Iris pigment epithelial cell (primary cell): ENCODE data around the gene APOBEC3F.
A peak's percentile ranks its signal among the peaks of the same experiment; 100 is the strongest.

Source experiments
- DNase-seq: peaks from one replicate; pipeline ENCODE4 v3.0.0-alpha.2; 2011; ENCODE audit warnings: low read depth

APOBEC3F gene

DNA sequence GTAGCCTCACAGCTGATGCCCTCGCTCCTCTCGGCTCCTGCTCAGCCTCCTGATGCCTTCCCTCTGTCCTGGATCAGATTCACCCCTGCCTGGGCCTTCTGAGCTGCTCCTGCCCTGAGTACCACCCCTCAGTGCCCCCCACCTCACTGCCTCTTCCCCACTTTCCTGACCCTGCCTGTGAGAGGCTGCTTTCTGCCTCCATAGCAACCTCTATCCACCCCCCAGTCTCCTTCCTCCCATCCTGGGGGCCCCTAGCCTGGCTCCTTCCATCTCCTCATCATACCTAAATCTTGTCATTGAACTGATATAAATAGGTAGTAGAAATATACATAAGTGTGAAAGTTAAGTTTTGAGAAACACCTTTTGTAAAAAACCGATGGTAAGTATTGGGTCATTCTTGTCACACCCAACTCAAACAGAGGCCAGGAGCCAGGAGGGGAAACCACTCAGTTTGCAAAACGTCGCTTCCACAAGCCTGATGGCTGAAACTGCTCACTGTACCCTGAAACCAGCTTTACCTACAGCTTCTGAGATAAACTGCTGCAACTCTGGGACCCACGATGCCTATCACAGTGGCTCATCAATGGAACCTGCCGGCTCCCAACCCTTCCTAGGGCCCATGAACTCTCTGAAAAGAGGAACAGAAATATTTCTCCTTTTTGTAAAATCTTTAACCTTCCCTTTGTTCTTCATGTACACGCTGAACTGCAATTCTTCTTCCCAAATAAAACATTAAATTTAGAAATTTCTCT lies 51.6 kb downstream of the APOBEC3F start:
- no peak for DNase-seq

DNA sequence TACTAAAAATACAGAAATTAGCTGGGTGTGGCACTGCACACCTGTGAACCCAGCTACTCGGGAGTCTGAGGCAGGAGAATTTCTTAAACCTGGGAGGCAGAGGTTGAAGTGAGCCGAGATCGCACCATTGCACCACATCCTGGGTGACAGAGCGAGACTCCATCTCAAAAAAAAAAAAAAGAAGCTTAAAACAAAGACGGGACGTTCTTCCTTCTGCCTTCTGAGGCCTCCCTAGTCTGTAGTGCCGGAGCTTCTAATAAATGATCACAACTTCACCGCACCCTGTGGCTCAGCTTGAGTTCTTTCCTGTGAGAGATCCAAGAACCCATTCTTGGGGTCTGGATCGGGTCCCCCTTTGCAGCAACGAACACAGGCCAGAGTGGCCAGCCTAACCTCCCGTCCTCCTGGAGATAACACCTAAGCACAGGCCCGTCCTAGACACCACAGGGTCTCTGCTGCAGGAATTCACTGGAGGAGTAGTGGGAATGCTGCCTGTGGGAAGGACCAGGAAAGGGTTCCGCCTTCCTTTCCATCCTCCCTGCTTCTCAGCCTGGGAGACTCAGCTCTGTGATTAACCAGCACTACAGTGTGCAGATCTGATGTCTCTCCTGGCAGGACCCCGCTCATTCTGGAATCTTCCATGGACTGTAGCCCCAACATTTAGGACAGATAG lies 54.2 kb downstream of the APOBEC3F start:
- no peak for DNase-seq

- DNase-seq = no peak
Measured at GRCh38 chr22:39095971-39096370, 55.3 kb downstream of the APOBEC3F start.

GRCh38 chr22:39097098-39098020 lies 56.7 kb downstream of the APOBEC3F start, which contains the start of gene APOBEC3H:
Gene APOBEC3H, plus strand, starts transcription at chr22:39097244. Its CDS starts 3,035 bp downstream, at chr22:39100279.
- DNase-seq = peak; percentile 12

DNA sequence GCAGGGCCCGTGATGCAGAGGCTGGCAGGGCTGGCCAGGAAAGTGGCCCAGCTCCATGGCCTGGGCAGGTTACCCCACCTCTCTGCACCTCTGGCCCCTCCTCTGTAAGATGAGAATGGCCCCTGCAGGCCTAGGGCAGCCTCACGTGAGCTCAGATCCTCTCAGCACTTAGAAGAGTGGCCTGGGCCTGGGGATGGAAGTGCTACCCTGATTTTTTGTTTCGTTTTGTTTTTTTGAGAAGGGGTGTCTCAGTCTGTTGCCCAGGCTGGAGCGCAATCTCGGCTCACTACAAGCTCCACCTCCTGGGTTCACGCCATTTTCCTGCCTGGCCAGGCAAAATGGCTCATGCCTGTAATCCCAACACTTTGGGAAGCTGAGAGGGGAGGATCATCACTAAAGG lies 57.4 kb downstream of the APOBEC3F start:
- no peak for DNase-seq

DNA sequence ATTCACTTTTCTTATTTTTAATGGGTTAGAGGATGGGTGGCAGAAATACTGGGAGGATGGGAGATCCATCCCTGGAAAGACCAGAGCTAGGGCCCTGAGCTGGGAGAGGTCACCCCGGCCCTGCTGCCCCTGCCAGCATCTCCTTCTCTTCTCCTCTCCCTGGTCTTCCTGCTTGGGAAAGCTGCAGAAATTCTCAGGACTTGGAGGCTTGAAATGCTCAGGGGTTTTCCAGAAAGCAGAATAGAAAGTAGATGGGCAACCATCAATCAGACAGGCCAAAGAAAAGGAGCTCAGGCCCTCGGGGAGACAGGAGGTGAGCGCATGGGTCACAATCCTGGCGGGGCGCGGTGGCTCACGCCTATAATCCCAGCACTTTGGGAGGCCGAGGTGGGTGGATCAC lies 57.9 kb downstream of the APOBEC3F start:
- no peak for DNase-seq

DNA sequence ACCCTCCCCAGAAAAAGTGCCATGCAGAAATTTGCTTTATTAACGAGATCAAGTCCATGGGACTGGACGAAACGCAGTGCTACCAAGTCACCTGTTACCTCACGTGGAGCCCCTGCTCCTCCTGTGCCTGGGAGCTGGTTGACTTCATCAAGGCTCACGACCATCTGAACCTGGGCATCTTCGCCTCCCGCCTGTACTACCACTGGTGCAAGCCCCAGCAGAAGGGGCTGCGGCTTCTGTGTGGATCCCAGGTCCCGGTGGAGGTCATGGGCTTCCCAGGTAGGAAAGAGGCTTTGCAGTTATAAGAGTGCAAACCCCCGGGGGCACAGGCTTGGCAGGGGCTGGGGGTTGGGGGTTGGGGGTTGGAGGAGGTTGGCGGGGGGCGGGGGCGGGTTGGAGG lies 60.6 kb downstream of the APOBEC3F start:
- DNase-seq = no peak

DNA sequence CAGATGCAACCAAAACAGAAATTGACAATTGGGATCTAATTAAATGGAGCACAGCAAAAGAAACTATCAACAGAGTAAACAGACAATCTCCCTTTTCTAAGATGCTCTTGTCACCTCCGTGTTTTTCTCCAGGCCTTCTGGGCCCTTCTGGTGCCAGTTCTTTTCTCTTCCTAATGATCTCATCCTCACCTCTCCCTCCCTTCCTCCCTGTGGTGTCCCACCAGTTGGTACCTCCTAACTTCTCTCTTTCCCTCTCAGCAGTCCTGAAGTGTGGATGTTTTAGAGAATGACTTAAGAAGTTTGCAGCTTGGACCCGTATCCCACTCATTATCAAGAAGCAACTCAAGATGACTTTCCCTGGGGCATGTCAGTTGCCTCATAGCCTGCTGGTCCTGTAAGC lies 62.8 kb downstream of the APOBEC3F start:
- no peak for DNase-seq
